K562 (cell line): ENCODE data around the gene FHL5. TPM values are rescaled to one million over a fixed set of nuclear protein-coding genes. Genes with fewer than 3 reads are reported as not detected.

Source experiments
- ATAC-seq: fragments of 200-7000 bp; cut with Tn5 transposase; 3 replicates; pipeline ENCODE4 v1.9.1; 2020; ENCODE audit warnings: moderate library complexity
- BruUV-seq: library from RNA; stranded (reverse); fragments of 400-500 nt; replicated peaks from 2 replicates; lab custom pipeline; 2021; lab: Mats Ljungman, UMichigan
- CTCF ChIA-PET: fragments of 300-600 bp; formaldehyde crosslinking; extraction: SDS; loops from one replicate; lab custom pipeline; 2021; ENCODE audit warnings: low intra/inter-chr PET ratio; lab: Yijun Ruan, JAX
- POLR2A ChIA-PET: fragments of 300-600, 350-650 bp; sonication (Branson Sonifier 250); formaldehyde crosslinking; extraction: SDS; loops from one replicate; lab custom pipeline; 2021; ENCODE audit warnings: antibody characterized with exemption, inconsistent platforms; lab: Yijun Ruan, JAX
- DNase-seq, 4 experiments: peaks; one replicate each; pipeline versions ENCODE4 v3.0.0 to v3.0.0-alpha.2; 2011 to 2018; ENCODE audit warnings: low spot score in 3 of 4, mixed read lengths in 3 of 4; ENCODE audit errors: extremely low read depth in 1 of 4
- FAIRE-seq: peaks from 2 replicates; lab custom pipeline; 2011; peaks lifted over from hg19 to GRCh38; lab: Jason Lieb, UNC
- H2AFZ ChIP-seq: 2 replicates; pipeline ENCODE4 v1.6.0; 2011; ENCODE audit warnings: low read depth, low read length, control low read depth, inconsistent platforms
- H3K27ac ChIP-seq: fragments of 200-600 bp; 3 replicates; pipeline ENCODE4 v1.8.0; 2011; ENCODE audit warnings: low read depth, mild to moderate bottlenecking, control low read depth, inconsistent platforms, low read length, moderate library complexity, mixed read lengths; ENCODE audit errors: extremely low read depth
- H3K27me3 ChIP-seq, 2 experiments: fragments of 300-600 bp in 1 of 2; 2 replicates in 1 of 2; 3 replicates in 1 of 2; pipeline versions ENCODE4 v1.6.0 to v1.8.0; 2011; ENCODE audit warnings: inconsistent platforms in 2 of 2, low read length in 2 of 2, mild to moderate bottlenecking in 1 of 2, mixed read lengths in 1 of 2, moderate library complexity in 1 of 2; ENCODE audit not compliant: control insufficient read depth in 2 of 2, insufficient read depth in 2 of 2
- H3K36me3 ChIP-seq: fragments of 300-600 bp; 3 replicates; pipeline ENCODE4 v1.8.0; 2011; ENCODE audit warnings: mild to moderate bottlenecking, low read length, inconsistent platforms; ENCODE audit not compliant: control insufficient read depth, insufficient read depth
- H3K4me1 ChIP-seq, 2 experiments: fragments of 200-600 bp in 1 of 2; replicated peaks in 1 of 2; 2 replicates in 1 of 2; 3 replicates in 1 of 2; pipeline versions ENCODE4 v1.5.1 to v1.8.0; 2011; ENCODE audit warnings: inconsistent platforms in 2 of 2, low read length in 2 of 2, mild to moderate bottlenecking in 1 of 2, mixed read lengths in 1 of 2, moderate library complexity in 1 of 2; ENCODE audit not compliant: control insufficient read depth in 2 of 2, insufficient read depth in 2 of 2
- H3K4me2 ChIP-seq: 2 replicates; pipeline ENCODE4 v1.6.1; 2011; ENCODE audit warnings: low read length, control low read depth, inconsistent platforms, mixed read lengths; ENCODE audit not compliant: insufficient read depth
- H3K4me3 ChIP-seq: fragments of 200-600 bp; sonication (generic), shearing (Covaris generic); 2 replicates; pipeline ENCODE4 v1.5.1; 2016; ENCODE audit warnings: control low read depth, inconsistent platforms
- H3K79me2 ChIP-seq: fragments of 200-600 bp; 3 replicates; pipeline ENCODE4 v1.8.0; 2011; ENCODE audit warnings: low read length, inconsistent platforms; ENCODE audit not compliant: control insufficient read depth, insufficient read depth
- H3K9ac ChIP-seq, 2 experiments: 2 replicates each; pipeline versions ENCODE4 v1.6.0 to v1.6.1; 2011; ENCODE audit warnings: low read depth in 2 of 2, low read length in 2 of 2, control low read depth in 1 of 2, inconsistent platforms in 1 of 2, mild to moderate bottlenecking in 1 of 2, mixed read lengths in 1 of 2; ENCODE audit not compliant: insufficient read depth in 1 of 2
- H3K9me1 ChIP-seq: one replicate; pipeline ENCODE4 v1.6.0; 2011; ENCODE audit warnings: inconsistent platforms, mild to moderate bottlenecking, low read length, moderate library complexity; ENCODE audit not compliant: control insufficient read depth, insufficient read depth
- H3K9me3 ChIP-seq: replicated peaks from 2 replicates; pipeline ENCODE4 v1.5.1; 2011; ENCODE audit warnings: low read depth, low read length, inconsistent platforms; ENCODE audit not compliant: control insufficient read depth, insufficient read depth
- H4K20me1 ChIP-seq: replicated peaks from 2 replicates; pipeline ENCODE4 v1.6.1; 2011; ENCODE audit warnings: low read length, inconsistent platforms, mixed read lengths; ENCODE audit not compliant: control insufficient read depth, insufficient read depth
- ATF7 ChIP-seq: fragments of 450-650 bp; IDR thresholded peaks from 2 replicates; pipeline ENCODE4 v1.7.1; 2014; ENCODE audit warnings: mild to moderate bottlenecking, moderate library complexity
- CHD1 ChIP-seq: fragments of 200-600 bp; sonication (generic); IDR thresholded peaks from one replicate; pipeline ENCODE4 v1.6.1; 2012; ENCODE audit warnings: mild to moderate bottlenecking, moderate library complexity, low read length, inconsistent platforms
- IRF2 ChIP-seq: sonication (generic); formaldehyde crosslinking; IDR thresholded peaks from 2 replicates; pipeline ENCODE4 v1.8.1; 2022; ENCODE audit warnings: mild to moderate bottlenecking, missing genetic modification reagents
- MYBL2 ChIP-seq, 2 experiments: fragments of 450-650 bp in 1 of 2; sonication (generic) in 1 of 2; formaldehyde crosslinking in 1 of 2; IDR thresholded peaks; 2 replicates each; pipeline versions ENCODE4 v1.6.1 to v1.8.1; 2017 to 2022; ENCODE audit warnings: borderline replicate concordance in 1 of 2, inconsistent platforms in 1 of 2, low read depth in 1 of 2, mild to moderate bottlenecking in 1 of 2, missing genetic modification reagents in 1 of 2, moderate library complexity in 1 of 2
- NCOA1 ChIP-seq: fragments of 450-650 bp; IDR thresholded peaks from 2 replicates; pipeline ENCODE4 v1.6.1; 2016; ENCODE audit warnings: low read depth
- PML ChIP-seq: IDR thresholded peaks from 2 replicates; pipeline ENCODE4 v1.6.1; 2012; ENCODE audit warnings: low read length, inconsistent platforms
- ZNF274 ChIP-seq: IDR thresholded peaks from 2 replicates; pipeline ENCODE4 v1.6.1; 2011; ENCODE audit warnings: low read depth, mild to moderate bottlenecking, low read length, moderate library complexity, borderline replicate concordance
- ZNF766 ChIP-seq: fragments of 200-800 bp; sonication (Bioruptor generic); conservative IDR thresholded peaks from 2 replicates; pipeline ENCODE4 v1.6.1; 2016; ENCODE audit warnings: missing genetic modification characterization, missing compliant biosample characterization
- WGBS: fragments of 100-300 bp; shearing (Covaris generic); methylation state at CpG from one replicate; pipeline ENCODE4 v1.1.6; 2016; ENCODE audit warnings: low coverage, mixed read lengths; ENCODE audit not compliant: insufficient coverage; ENCODE audit errors: missing lambda C conversion rate; 5-methylcytosine and 5-hydroxymethylcytosine counted together
- in situ Hi-C: fragments of 300-500 bp; cut with MboI; formaldehyde crosslinking; loops from 4 replicates; pipeline ENCODE4 v1.15.0; 2018; ENCODE audit warnings: inconsistent platforms, mixed read lengths
- intact Hi-C: fragments of 100-400 bp; cut with micrococcal nuclease; formaldehyde crosslinking; loops from 2 replicates; pipeline ENCODE4 v1.14.2; 2022
- polyA plus RNA-seq, 8 experiments: library from polyadenylated mRNA; depleted of rRNA in 4 of 8; stranded (reverse) in 5 of 8; unstranded in 3 of 8; fragments of >200 nt; fragmentation: Nextera tagmentation in 2 of 8; fragmentation: Illumina TruSeq in 1 of 8; extraction: Ambion mirVana in 2 of 8; extraction: Trizol in 1 of 8; gene quantifications; 2 replicates each; pipeline versions ENCODE4 v1.2.1 to v1.2.3, GENCODE V29; 2011 to 2014; ENCODE audit warnings: inconsistent platforms in 1 of 8, missing spikeins in 1 of 8
- total RNA-seq, 7 experiments: library from RNA; depleted of rRNA in 6 of 7; stranded (reverse); fragments of >200 nt in 6 of 7; fragmentation: Illumina TruSeq in 2 of 7; extraction: Trizol in 2 of 7; gene quantifications; 2 replicates each; pipeline versions ENCODE4 v1.2.1 to v1.2.3, GENCODE V29; 2011 to 2021; ENCODE audit warnings: low replicate concordance in 1 of 7

Gene FHL5
- total and polyA plus RNA-seq, 9 of the 15 experiments (the other 6 are each of a cell fraction or from before 2014, with no cell fraction given), result not detected

- no peaks in the 10 kb centered on the region for H3K36me3 ChIP-seq
- in situ Hi-C loops (no loop called here), intact Hi-C loops (no loop called here)
- no peak for TF ChIP-seq MYBL2 (IDR thresholded peaks at IDR 0.05; ENCODE audit: low read depth)
- TF ChIP-seq MYBL2 (CRISPR knock-in tag; IDR thresholded peaks at IDR 0.05; ENCODE audit: borderline replicate concordance), result no peak
- no peak for TF ChIP-seq IRF2 (CRISPR knock-in tag)
- DNase-seq (no peak), ATAC-seq (no peak), FAIRE-seq (no peak)
- H3K9me3 ChIP-seq, result no peaks in the 10 kb centered on the region
- no peaks in the 10 kb centered on the region for H3K27me3 ChIP-seq
- no peaks in the 10 kb centered on the region for H3K4me1 ChIP-seq
- no peak overlapping the region for H3K9ac ChIP-seq
- no peaks in the 10 kb centered on the region for H3K9me1 ChIP-seq
- H4K20me1 ChIP-seq, result no peaks in the 10 kb centered on the region
- no peak overlapping the region for H3K4me3 ChIP-seq
- H3K79me2 ChIP-seq, result no peaks in the 10 kb centered on the region
- ChIA-PET POLR2A (interaction anchor here (1.1 to 1.3 kb wide), 2 partner anchors 9 to 11 kb away, joined by 3 to 4 read pairs; no protein-coding TSS in a partner anchor), CTCF (no interaction called here)
- 0% methylated on average over 3 of the region's 3 CpGs for WGBS
- H3K4me2 ChIP-seq, result no peak overlapping the region
- no peak overlapping the region for H2AFZ ChIP-seq
- no peak overlapping the region for H3K27ac ChIP-seq
- BruUV-seq, result no TSS peak
Observed at GRCh38 chr6:96575359-96575758, 12.4 kb downstream of the FHL5 start.

- H3K79me2 ChIP-seq, result no peaks in the 10 kb centered on the region
- in situ Hi-C loops, result no loop called here
- no peak overlapping the region for H2AFZ ChIP-seq
- TF ChIP-seq PML, result no peak
- no peak for TF ChIP-seq ATF7
- no peak for TF ChIP-seq CHD1
- no peak for TF ChIP-seq ZNF274
- TF ChIP-seq NCOA1, result no peak
- no peak for TF ChIP-seq ZNF766 (CRISPR knock-in tag)
- H3K9me1 ChIP-seq, result no peaks in the 10 kb centered on the region
- intact Hi-C loops, result no loop called here
- ATAC-seq (no peak), DNase-seq (no peak), FAIRE-seq (no peak)
- WGBS, result 7% methylated on average over 4 of the region's 4 CpGs
- no peak overlapping the region for H3K9ac ChIP-seq
- no peaks in the 10 kb centered on the region for H4K20me1 ChIP-seq
- H3K36me3 ChIP-seq, result no peaks in the 10 kb centered on the region
- H3K27ac ChIP-seq, result no peak overlapping the region
- H3K4me3 ChIP-seq, result no peak overlapping the region
- no peak overlapping the region for H3K4me2 ChIP-seq
- no peaks in the 10 kb centered on the region for H3K27me3 ChIP-seq
- no TSS peak for BruUV-seq
- ChIA-PET POLR2A (interaction anchor here (0.6 to 1.1 kb wide), 2 partner anchors 10 to 607 kb away, joined by 3 read pairs; no protein-coding TSS in a partner anchor), CTCF (no interaction called here)
- H3K9me3 ChIP-seq, result no peaks in the 10 kb centered on the region
- no peaks in the 10 kb centered on the region for H3K4me1 ChIP-seq
Observed at GRCh38 chr6:96576221-96576620, 13.3 kb downstream of the FHL5 start.
